IMR-90 (cell line): ENCODE results near the gene TENT4B. TPM values are rescaled to one million over a fixed set of nuclear protein-coding genes. Genes with fewer than 3 reads are reported as not detected.

Experiments
- ATAC-seq: fragments of 200-7000 bp; cut with Tn5 transposase; 2 replicates; pipeline ENCODE4 v1.9.1; 2020; ENCODE audit warnings: low read depth, mild to moderate bottlenecking, moderate library complexity
- BruUV-seq: library from RNA; stranded (reverse); fragments of 400-500 nt; replicated peaks from 2 replicates; lab custom pipeline; 2021; lab: Mats Ljungman, UMichigan
- CTCF ChIA-PET: fragments of 300-600 bp; formaldehyde crosslinking; extraction: SDS; loops from one replicate; lab custom pipeline; 2021; ENCODE audit warnings: antibody characterized with exemption; lab: Yijun Ruan, JAX
- POLR2A ChIA-PET: fragments of 300-600 bp; sonication (Branson Sonifier 250); formaldehyde crosslinking; loops from one replicate; lab custom pipeline; 2022; ENCODE audit warnings: antibody characterized with exemption; ENCODE audit not compliant: unreplicated experiment; lab: Charles Lee
- DNase-seq: peaks from one replicate; pipeline ENCODE4 v3.0.0; 2013
- H2AFZ ChIP-seq: replicated peaks from 2 replicates; pipeline ENCODE3; 2013; ENCODE audit warnings: low read length, mild to moderate bottlenecking; ENCODE audit not compliant: poor library complexity
- H2AK5ac ChIP-seq: 2 replicates; pipeline ENCODE4 v1.6.1; 2013; ENCODE audit warnings: low read depth, low read length, inconsistent platforms
- H2AK9ac ChIP-seq: replicated peaks from 2 replicates; pipeline ENCODE3; 2013; ENCODE audit warnings: mild to moderate bottlenecking, low read depth, low read length, moderate library complexity; ENCODE audit not compliant: poor library complexity
- H2BK120ac ChIP-seq: 2 replicates; pipeline ENCODE4 v1.6.1; 2013; ENCODE audit warnings: low read depth, low read length, inconsistent platforms
- H2BK15ac ChIP-seq: 3 replicates; pipeline ENCODE4 v1.6.1; 2013; ENCODE audit warnings: low read depth, low read length, inconsistent platforms
- H2BK20ac ChIP-seq: 2 replicates; pipeline ENCODE4 v1.6.1; 2013; ENCODE audit warnings: low read depth, mild to moderate bottlenecking, inconsistent platforms, low read length, moderate library complexity
- H2BK5ac ChIP-seq: 2 replicates; pipeline ENCODE4 v1.6.1; 2013; ENCODE audit warnings: mild to moderate bottlenecking, low read depth, low read length, inconsistent platforms; ENCODE audit not compliant: poor library complexity, severe bottlenecking
- H3K14ac ChIP-seq: replicated peaks from 2 replicates; pipeline ENCODE4 v1.6.1; 2013; ENCODE audit warnings: low read depth, low read length, inconsistent platforms
- H3K18ac ChIP-seq: 2 replicates; pipeline ENCODE4 v1.6.1; 2013; ENCODE audit warnings: low read depth, low read length, control low read depth
- H3K23ac ChIP-seq: 2 replicates; pipeline ENCODE4 v1.6.1; 2013; ENCODE audit warnings: low read depth, low read length, inconsistent platforms
- H3K27ac ChIP-seq: 2 replicates; pipeline ENCODE4 v1.5.1; 2013; ENCODE audit warnings: mild to moderate bottlenecking, control low read depth, low read length; ENCODE audit not compliant: insufficient read depth
- H3K27me3 ChIP-seq: 2 replicates; pipeline ENCODE4 v1.6.1; 2013; ENCODE audit warnings: low read length; ENCODE audit not compliant: control insufficient read depth, insufficient read depth
- H3K36me3 ChIP-seq: 2 replicates; pipeline ENCODE4 v1.6.1; 2013; ENCODE audit warnings: low read length, mixed read lengths; ENCODE audit not compliant: control insufficient read depth, insufficient read depth
- H3K4ac ChIP-seq: 2 replicates; pipeline ENCODE4 v1.6.1; 2013; ENCODE audit warnings: low read depth, low read length, inconsistent platforms
- H3K4me1 ChIP-seq: 2 replicates; pipeline ENCODE4 v1.6.1; 2013; ENCODE audit warnings: low read length, mixed read lengths; ENCODE audit not compliant: control insufficient read depth, insufficient read depth
- H3K4me2 ChIP-seq: 2 replicates; pipeline ENCODE4 v1.6.1; 2013; ENCODE audit warnings: low read depth, mild to moderate bottlenecking, control low read depth, low read length, moderate library complexity
- H3K4me3 ChIP-seq: 2 replicates; pipeline ENCODE4 v1.5.1; 2013; ENCODE audit warnings: low read depth, mild to moderate bottlenecking, control low read depth, low read length, moderate library complexity; ENCODE audit not compliant: insufficient read depth
- H3K56ac ChIP-seq: 2 replicates; pipeline ENCODE4 v1.6.1; 2013; ENCODE audit warnings: low read length, inconsistent platforms; ENCODE audit not compliant: insufficient read depth; ENCODE audit errors: extremely low read depth
- H3K79me1 ChIP-seq, 2 experiments: 2 replicates each; pipeline ENCODE4 v1.6.1; 2013; ENCODE audit warnings: low read length in 2 of 2, inconsistent platforms in 1 of 2, low read depth in 1 of 2
- H3K9ac ChIP-seq: 2 replicates; pipeline ENCODE4 v1.6.1; 2013; ENCODE audit warnings: low read depth, low read length, control low read depth
- H3K9me1 ChIP-seq: 2 replicates; pipeline ENCODE4 v1.6.1; 2013; ENCODE audit warnings: low read length, inconsistent platforms; ENCODE audit not compliant: insufficient read depth
- H3K9me3 ChIP-seq: 2 replicates; pipeline ENCODE4 v1.6.1; 2013; ENCODE audit warnings: low read length; ENCODE audit not compliant: control insufficient read depth, insufficient read depth
- H4K20me1 ChIP-seq: 2 replicates; pipeline ENCODE4 v1.6.1; 2013; ENCODE audit warnings: low read length, inconsistent platforms; ENCODE audit not compliant: insufficient read depth
- H4K5ac ChIP-seq: 2 replicates; pipeline ENCODE4 v1.6.1; 2013; ENCODE audit warnings: mild to moderate bottlenecking, low read depth, low read length, control low read depth
- H4K8ac ChIP-seq, 2 experiments: 2 replicates each; pipeline ENCODE4 v1.6.1; 2013; ENCODE audit warnings: low read depth in 2 of 2, low read length in 2 of 2, control low read depth in 1 of 2, inconsistent platforms in 1 of 2
- H4K91ac ChIP-seq: 2 replicates; pipeline ENCODE4 v1.6.1; 2013; ENCODE audit warnings: low read depth, low read length, inconsistent platforms; ENCODE audit not compliant: insufficient read depth
- CHD1 ChIP-seq: IDR thresholded peaks from 2 replicates; pipeline ENCODE4 v1.6.1; 2012; ENCODE audit warnings: low read depth, low read length, improper control_type of control experiment
- MXI1 ChIP-seq: IDR thresholded peaks from 2 replicates; pipeline ENCODE4 v1.6.1; 2012; ENCODE audit warnings: low read depth, mild to moderate bottlenecking, low read length, moderate library complexity, borderline replicate concordance
- RFX5 ChIP-seq: IDR thresholded peaks from 2 replicates; pipeline ENCODE4 v1.8.0; 2012; ENCODE audit warnings: low read depth, mild to moderate bottlenecking, low read length, moderate library complexity
- WGBS, 2 experiments: methylation state at CpG; one replicate each; pipeline versions ENCODE4 v1.1.5 to v1.1.7; 2013; ENCODE audit warnings: missing lambda C conversion rate in 2 of 2; ENCODE audit not compliant: insufficient read length in 1 of 2; ENCODE audit errors: extremely low coverage in 2 of 2; 5-methylcytosine and 5-hydroxymethylcytosine counted together
- dilution Hi-C: fragments of 300-500 bp; cut with HindIII; formaldehyde crosslinking; loops from one replicate; pipeline ENCODE4 v1.14.3; 2018; ENCODE audit warnings: low sequenced_read_pairs; ENCODE audit not compliant: unreplicated experiment
- in situ Hi-C: fragments of 300-500 bp; cut with MboI; formaldehyde crosslinking; loops from 3 replicates; pipeline ENCODE4 v1.14.3; 2019; ENCODE audit warnings: low sequenced_read_pairs, inconsistent platforms, mixed read lengths
- intact Hi-C: fragments of 100-400 bp; cut with micrococcal nuclease; formaldehyde crosslinking; loops from 2 replicates; pipeline ENCODE4 v1.10.0; 2022
- polyA plus RNA-seq, 3 experiments: library from polyadenylated mRNA; depleted of rRNA; stranded (reverse); fragments of >200 nt; gene quantifications; 2 replicates each; pipeline ENCODE4 v1.2.3, GENCODE V29; 2012; ENCODE audit warnings: low replicate concordance in 1 of 3
- total RNA-seq: library from RNA; depleted of rRNA; stranded (reverse); fragments of >200 nt; gene quantifications from 2 replicates; pipeline ENCODE4 v1.2.3, GENCODE V29; 2012

The TENT4B gene
- total and polyA plus RNA-seq, 2 of the 4 experiments (the other 2 are of a cell fraction) = 4.1 to 7.0 TPM

- H3K9ac ChIP-seq = no peak overlapping the region
- ChIA-PET CTCF (no interaction called here), POLR2A (no interaction called here)
- no peaks in the 10 kb centered on the region for H3K79me1 ChIP-seq
- no peak overlapping the region for H2BK120ac ChIP-seq
- no peaks in the 10 kb centered on the region for H3K9me3 ChIP-seq
- no peak overlapping the region for H2BK20ac ChIP-seq
- DNase-seq = no peak
- H3K23ac ChIP-seq = no peak overlapping the region
- no peak overlapping the region for H2AK5ac ChIP-seq
- H3K4ac ChIP-seq = no peak overlapping the region
- no peak overlapping the region for H2AFZ ChIP-seq
- no peaks in the 10 kb centered on the region for H4K20me1 ChIP-seq
- no peak overlapping the region for H3K27ac ChIP-seq
- no peaks in the 10 kb centered on the region for H3K4me1 ChIP-seq
- H3K36me3 ChIP-seq = no peaks in the 10 kb centered on the region
- H2BK15ac ChIP-seq = no peak overlapping the region
- H3K18ac ChIP-seq = no peak overlapping the region
- no peak overlapping the region for H4K5ac ChIP-seq
- dilution Hi-C loops = no loop called here
- no peak for ATAC-seq
- no TSS peak for BruUV-seq
- in situ Hi-C loops = loop anchor here (10.0 kb wide), 1 partner anchor 60 kb away; no protein-coding TSS in a partner anchor
- H3K56ac ChIP-seq = no peak overlapping the region
- H3K9me1 ChIP-seq = no peaks in the 10 kb centered on the region
- no peak overlapping the region for H4K91ac ChIP-seq
- no peak overlapping the region for H3K4me2 ChIP-seq
- TF ChIP-seq MXI1 (no peak), RFX5 (no peak), CHD1 (no peak)
- H3K27me3 ChIP-seq = peaks cover 3% of the 10 kb centered on the region
- H4K8ac ChIP-seq = no peak overlapping the region
- H3K4me3 ChIP-seq = no peak overlapping the region
- 63% methylated on average over 1 of the region's 2 CpGs; no CpG with 5 or more reads in 1 of the 2 experiments for WGBS, 2 experiments
- no peak overlapping the region for H3K14ac ChIP-seq
- intact Hi-C loops = no loop called here
- H2BK5ac ChIP-seq = no peak overlapping the region
- H2AK9ac ChIP-seq = no peak overlapping the region
Measured at GRCh38 chr16:50124769-50125168, 28.3 kb upstream of the TENT4B start.
